Stimulated activated CD8-positive, alpha-beta memory T cell treated with anti-CD3 and anti-CD28 coated beads, Interleukin-7, amount 100 ng/mL, for 48 hours (primary cell): Measurements from ENCODE around the gene WASF2.

ENCODE experiments used
- DNase-seq, 2 donors: peaks; one replicate each; pipeline ENCODE4 v3.0.0-alpha.2; 2020; ENCODE audit warnings: low read depth in 1 of 2; ENCODE audit errors: extremely low read depth in 1 of 2

The WASF2 gene

DNA sequence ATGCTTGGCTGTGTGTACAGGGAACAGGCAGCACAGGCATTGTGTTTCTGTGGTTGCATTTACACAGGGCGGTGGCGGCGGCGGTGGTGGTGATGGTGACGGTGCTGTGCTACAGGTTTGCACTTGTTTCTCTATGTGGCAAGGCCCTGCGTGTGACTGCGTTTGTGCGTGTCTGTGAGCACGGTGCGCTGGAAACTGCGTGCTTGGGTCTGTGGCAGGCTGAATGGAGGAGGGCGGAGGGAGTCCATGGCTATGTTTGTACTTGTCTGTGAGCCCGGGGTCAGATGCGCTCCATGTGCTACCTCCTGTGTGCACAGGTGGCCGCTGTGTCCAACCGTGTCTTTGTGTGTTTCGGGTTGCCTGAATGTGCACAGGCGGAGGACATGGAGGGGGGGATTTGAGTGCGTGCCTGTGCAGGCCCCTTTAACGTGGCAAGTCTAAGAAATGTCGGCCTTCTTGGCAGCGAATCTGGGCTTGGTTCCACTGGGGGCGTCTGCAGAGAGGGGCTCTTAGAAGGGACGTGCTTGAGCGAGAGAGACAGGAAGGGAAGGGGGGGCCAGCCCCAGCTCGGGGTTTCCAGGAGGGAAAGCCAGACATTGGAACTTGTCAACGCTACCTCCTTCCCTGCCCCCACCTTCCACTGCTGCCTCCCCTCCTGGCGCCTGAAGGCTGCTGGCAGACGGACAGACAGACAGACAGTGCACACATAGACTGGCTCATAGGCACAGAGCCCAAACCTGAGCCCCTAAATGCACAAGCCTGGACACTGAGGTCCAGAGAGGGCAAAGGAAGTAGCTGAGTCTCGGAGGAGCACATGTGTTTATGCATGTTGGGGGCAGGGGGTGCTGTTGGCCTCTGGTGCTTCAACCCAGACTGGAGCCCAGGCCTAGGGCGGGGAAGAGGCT lies 32.7 kb upstream of the WASF2 start:
- peak; percentile 52 to 62 for DNase-seq

DNA sequence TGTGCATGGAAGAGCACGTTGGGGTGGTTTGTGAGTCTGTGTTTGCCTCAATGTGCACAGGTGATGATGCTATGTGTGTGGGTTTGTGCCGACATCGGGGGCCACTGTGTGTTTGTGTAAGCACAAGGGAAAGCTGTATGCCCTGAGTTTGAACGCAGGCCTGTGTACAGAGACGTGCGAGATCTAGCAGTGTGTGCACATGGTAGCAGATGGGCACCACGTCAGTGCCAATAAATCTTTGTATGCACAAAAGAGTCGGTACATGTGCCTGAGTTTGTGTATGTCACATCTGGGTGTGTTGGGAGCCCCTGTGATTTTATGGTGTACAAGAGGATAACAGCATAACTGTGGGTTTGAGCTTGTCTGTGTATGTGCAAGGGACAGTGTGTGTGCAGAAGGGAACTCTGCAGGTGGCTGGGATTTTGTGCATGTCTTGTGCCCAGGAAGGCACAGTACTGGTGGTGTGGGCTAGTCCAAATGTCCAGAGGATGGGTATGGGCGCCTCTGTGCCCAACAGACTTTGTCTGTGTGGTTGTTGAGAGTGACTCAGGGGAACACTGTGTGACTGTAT lies 32.0 kb upstream of the WASF2 start:
- no peak for DNase-seq

DNA sequence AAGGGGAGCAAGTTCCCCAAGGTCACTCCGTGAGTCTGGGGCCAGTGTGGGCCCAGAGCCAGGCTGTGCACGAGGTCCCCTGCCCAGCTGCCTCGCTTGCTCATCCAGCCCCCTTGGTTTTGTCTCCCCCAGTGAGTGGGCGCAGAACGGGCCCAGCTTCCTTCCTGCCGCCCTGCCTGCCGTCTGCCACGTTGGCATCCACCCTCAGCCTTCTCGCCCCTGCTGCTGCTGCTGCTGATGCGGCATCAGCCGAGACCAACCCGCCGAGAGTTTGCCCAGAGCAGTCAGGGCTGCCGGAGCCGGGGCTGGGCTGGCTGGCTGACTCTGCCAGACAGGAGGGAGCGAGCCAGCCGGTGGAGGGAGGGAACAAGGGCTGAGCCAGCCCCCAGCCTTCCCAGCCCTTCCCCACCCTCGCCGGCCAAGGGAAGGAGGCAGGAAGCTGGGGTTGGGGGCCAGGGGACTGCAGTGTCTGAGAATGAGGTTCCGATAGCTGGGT lies 31.4 kb upstream of the WASF2 start:
- peak in 1 of 2 donors; percentile 47 for DNase-seq

DNA sequence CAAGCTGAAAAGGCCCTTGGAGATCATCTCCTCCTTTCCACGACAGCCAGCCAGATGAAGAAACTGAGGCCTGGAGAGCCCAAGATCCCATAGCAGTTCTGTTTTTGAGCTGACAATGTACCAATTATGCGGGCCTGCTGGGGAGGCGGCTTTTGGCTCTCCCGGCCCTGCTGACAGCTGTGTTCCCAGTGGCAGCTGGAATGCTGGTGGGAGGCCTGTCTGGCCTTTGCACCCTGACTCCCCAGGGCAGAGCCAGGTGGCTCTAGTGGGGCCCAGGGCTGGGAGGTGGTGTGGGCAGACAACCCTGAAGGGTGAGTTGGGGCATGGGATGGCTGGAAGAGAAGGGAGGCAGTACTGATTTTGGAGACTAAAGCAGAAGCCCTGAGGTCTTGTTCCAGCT lies 30.7 kb upstream of the WASF2 start:
- no peak for DNase-seq

DNA sequence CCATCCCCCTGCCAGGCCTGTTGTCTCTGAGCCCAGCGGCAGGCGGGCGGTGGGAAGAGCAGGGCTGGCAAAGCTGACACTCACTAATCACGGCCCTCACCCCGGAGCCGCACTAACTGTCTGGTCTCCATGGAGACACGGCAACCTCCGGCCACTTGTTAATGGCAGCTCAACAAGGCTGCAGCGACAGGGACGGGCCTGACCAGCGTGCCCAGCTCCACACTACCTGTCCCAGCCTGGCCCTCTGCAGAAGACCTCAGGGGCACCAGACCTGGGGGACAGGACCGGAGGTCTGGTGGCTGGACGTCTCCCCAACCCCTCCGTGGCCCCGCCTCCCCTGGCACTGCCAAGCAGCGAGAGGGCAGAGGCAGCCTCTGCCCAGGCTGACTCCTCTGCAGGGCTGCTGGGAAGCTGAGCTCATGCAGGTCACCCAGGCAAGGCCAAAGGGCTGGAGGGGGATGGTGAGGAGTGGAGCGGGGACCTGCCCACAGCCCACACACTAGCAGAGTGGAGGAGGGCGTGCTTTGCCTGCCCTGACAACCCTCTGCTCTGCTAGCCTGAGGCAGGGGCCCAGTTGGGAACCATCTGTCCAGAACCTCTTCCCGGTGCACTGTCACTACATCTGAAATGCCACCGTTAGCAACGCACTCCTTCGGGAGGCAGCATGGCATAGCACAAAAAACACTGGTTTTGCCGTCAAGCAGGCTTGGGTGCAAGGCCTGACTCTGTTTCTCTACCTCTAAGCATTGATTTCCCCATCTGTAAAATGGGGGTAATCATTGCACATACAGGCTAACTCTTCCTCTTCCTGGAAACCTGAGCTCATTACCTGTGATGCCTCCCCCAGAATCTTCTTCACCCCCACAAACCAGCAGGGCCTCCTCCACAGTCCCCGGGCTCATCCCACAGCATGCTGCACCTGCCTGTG lies 29.6 kb upstream of the WASF2 start:
- DNase-seq = no peak

DNA sequence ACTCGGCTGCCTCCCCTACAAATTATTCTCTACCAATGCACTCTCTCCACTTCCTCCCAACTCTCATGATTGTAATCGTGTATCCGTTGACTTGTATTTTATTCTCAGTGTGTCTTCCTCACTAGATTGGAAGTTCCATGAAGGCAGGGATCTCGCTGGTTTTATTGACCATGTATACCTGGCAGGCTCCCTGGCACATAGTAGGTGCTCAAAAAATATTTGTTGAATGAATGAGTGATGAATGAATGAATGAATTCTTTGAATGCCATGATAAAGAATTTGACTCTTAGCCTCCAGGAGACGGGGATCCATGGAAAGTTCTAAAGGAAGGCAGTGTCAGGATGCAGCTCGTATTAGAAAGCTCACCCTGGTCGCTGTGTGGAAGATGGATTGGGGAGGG lies 28.8 kb upstream of the WASF2 start:
- no peak for DNase-seq

DNA sequence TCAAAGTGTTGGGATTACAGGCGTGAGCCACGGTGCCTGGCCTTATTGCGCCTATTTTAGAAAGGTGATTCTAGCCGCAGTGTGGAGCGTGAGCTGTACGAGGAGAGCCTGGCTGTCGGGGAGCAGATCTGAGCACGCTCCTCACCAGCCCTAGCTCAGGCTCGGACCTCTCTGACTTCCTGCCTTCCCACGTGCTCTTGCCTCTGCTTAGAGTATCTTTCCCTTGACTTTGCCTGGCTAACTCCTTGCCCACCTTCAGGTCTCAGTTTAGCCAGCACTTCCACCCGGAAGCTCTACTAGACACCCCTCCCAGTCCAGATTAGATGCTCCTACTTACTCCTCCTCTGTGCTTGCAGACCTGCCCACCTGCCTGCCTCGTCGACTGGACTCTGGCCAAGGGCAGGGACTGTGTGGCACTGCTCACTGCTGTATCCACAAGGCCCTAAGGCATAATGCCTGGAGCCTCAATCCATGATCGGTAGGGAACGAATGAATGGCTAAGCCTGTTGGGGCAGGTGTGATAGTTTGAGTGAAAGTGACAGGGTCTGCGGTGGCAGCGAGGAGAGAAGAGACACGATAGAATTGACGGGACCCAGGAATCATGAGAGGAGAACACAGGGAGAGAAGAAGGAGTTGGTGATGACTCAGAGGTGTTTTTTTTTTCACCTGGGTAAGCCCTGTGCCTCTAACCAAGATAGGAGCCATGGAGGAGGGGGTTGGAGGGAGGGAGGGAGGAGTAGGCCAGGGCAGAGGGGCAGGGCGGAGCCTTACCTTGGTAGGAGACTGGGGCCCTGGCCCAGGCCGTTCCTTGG lies 28.1 kb upstream of the WASF2 start:
- no peak for DNase-seq

DNA sequence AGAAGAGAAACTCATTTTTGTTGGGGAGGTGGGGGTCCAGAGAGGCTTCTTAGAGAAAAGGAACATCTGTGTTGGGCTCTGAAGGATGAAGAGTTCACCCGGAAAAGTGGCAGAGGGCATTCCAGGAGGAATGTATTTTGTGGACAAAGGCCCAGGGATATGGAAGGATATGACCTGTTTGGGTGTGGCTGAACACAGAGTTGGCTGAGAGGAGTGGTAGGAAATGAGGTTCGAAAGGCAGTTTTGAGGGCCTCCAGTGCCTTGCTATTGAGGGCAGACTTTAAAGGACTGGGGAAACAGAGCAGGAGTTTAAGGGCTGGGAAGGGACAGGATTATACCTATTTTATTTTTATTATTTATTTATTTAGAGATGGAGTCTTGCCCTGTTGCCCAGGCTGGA lies 27.3 kb upstream of the WASF2 start:
- DNase-seq = no peak

DNA sequence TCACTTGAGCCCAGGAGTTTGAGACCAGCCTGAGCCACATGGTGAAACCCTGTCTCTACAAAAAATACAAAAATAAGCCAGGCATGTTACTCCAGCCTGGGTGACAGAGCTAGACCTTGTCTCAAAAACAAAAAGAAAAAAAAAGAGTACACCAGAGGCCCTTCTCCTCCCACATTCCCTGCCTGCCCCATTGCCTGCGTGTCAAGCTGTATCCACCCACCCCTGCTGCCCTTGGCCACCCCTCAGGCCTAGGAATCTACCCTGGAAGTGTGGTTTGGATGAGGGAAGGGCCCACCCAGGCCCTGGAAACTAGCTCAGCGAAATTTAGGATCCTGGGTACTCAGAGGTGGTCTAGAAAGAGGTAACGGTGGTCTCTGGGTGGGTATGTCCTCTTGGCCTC lies 25.7 kb upstream of the WASF2 start:
- no peak for DNase-seq

DNA sequence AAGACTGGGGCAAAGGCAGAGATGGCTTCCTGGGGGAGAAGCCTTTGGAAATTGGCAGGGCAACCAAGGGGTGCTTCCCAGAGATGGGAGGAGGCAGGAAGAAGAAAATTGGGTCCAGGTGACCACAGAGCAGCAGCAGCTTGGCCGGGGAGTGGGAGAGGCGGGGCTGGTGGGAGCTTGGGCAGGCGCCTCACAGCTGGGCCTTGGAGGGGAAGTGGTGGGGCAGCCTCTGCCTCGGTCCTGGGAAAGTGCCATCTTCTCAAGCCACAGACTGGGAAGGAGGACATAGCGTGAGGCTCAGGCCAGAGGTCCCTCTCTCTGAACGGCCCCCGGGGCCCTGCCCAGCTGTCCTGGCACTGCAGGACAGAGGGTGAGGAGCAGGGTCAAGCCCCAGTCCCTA lies 24.0 kb upstream of the WASF2 start:
- DNase-seq = no peak

DNA sequence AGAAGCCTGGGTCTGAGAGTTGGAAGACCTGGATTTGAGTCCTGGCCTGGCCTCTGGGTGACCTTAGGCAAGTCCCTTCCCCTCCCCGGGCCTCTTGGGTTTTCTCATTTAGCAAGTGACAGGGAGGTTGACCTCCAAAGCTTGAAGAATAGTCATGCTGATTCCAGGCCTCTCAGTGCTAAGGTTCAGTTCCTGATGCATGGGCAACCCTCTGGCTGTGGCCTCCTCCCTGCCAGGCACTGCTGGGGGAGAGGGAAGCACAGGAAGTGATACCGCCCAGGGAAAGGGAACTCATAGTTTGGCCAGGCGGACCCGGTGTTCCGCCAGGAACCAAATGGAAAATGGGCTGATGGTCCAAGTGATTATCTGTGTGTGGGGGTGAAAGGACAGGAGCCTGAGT lies 23.6 kb upstream of the WASF2 start:
- DNase-seq = no peak

DNA sequence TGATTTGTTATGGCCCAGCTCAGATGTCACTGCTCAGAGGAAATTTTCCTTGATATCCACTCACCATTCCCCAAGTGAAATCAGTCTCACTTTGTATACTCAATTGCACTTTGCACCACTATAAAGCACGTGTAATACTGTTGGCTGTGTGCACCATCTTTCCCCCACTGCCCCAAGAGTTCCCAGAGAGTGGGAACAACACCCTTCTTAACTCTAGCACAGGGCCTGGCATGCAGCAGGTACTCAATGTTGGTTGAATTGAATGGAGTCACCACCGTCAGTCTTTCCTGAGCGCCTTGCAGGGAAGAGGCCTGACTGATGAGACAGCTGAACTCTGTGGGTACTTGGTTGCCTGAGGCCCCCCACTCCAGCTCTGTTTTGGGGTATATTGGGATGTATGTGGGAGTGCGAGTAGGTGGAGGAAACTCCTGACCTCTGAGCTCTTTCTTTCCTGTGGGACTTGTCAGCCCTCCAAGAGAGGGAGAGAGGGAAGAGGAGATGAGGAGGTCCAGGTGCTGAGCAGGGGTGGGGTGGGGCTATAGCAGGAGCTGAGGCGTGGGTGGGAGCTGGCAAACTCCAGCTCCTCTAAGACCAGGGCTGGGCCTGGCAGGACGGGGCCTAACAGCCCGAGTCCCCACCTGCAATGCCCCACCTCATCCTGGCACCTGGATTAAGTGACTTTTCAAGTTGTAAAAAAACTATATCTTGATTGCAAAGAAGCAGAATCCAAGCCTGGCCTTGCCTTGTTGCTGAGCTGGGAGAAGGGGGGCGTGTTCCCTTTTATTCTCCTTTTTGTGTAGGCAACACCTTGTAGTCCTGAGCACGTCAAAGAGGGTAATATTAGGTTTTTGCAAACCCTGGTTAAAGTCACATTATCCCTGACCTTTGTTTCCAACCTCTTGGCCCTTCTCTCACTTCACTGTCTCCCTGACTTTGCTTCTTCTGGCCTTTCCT lies 19.4 kb upstream of the WASF2 start:
- DNase-seq = no peak

DNA sequence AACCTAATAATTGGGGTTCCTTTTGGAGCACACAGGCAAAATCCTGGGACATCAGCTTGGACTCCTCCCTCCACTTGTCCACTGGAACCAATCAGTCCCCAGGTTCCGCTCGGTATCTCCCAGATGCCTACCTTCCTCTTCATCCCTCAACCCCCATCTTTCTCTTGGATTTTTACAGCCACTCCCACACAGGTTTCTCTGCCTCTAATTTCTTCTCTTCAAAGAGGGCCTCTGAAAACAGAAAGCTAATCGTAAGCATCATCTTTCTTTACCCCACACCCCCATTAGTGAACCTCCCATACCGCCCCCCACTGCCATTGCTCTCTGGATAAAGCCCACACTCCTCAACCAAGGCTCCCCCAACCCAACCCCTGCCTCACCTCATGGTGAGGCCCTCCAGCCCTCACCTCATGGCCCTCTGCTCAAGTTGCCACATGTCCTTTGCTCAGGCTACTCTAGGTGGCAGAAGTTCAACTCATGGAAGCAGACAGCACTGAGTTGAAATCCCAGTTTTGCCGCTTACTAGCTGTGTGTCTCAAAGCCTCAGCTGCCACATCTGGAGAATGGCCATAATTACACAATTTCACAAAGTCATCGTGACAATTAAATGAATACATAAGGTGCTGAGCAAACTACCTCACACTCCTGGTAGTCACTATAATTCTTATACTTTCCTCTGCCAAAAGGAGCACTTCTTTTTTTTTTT lies 18.1 kb upstream of the WASF2 start:
- no peak for DNase-seq

DNA sequence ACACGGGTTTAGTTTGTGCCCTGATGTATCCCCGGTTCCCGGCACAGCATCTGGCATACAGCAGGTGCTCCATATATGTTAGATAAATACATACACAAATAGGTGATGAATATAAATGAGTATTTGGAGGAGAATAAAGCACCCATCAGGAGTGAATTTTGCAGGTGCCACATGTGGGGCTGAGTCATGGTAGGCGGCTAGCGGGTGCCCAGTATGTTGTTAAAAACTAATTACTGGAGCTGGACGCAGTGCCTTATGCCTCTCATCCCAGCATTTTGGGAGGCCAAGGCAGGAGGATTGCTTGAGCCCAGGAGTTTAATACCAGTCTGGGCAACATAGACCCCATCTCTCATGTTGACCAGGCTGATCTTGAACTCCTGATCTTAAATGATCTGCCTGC lies 16.7 kb upstream of the WASF2 start:
- no peak for DNase-seq

DNA sequence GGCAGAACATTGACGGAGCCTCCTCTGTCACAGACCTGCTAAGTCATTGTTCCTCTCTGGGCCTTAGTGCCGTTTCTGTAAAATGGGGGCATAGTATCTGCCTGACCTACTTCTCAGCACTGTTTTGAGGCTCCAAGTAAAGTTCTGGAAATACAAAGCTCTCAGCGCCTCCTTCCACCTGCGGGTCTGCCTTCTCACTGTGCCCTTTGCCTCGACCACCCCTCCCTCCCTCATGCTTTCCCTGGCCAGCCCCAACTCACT lies 15.4 kb upstream of the WASF2 start:
- DNase-seq = no peak

DNA sequence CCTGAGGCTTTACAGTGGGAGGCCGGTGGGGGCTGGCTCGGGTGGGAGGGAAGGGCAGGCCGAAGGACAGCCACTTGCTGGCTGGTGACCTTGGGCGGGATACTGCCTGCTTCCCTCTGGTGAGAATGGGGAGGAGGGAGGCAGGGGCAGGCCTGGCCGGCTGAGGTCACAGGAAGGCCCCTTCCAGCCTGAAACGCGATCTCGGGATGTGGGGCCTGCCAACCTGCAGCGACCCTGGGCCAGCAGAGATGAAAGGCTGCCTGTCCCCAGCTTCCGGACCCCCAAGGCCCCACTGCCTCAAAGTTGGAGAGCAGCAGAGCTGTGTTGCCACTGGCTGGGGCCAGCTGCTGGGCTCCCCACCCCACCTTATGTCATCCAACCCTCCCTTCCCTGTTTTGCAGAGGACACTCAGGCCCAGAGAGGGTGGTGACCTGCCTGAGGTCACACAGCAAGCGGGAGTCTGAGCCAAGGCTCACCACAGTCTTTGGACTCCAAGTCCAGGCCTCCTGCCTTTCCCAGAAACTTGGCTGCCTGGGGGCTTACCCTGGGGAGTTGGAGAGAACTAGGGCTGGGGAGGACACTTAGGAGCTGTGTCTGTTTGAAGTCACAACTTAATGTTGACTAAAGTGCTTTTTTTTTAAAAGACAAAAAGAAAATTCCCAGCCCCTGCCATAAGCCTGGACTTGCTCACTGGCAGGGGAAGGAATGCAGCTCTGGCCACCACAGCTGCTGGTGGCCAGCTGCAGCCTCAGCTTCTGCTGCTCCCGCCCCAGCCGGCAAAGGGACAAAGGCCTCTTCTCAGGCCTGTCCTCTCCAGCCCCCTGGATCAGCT lies 14.8 kb upstream of the WASF2 start:
- no peak for DNase-seq

DNA sequence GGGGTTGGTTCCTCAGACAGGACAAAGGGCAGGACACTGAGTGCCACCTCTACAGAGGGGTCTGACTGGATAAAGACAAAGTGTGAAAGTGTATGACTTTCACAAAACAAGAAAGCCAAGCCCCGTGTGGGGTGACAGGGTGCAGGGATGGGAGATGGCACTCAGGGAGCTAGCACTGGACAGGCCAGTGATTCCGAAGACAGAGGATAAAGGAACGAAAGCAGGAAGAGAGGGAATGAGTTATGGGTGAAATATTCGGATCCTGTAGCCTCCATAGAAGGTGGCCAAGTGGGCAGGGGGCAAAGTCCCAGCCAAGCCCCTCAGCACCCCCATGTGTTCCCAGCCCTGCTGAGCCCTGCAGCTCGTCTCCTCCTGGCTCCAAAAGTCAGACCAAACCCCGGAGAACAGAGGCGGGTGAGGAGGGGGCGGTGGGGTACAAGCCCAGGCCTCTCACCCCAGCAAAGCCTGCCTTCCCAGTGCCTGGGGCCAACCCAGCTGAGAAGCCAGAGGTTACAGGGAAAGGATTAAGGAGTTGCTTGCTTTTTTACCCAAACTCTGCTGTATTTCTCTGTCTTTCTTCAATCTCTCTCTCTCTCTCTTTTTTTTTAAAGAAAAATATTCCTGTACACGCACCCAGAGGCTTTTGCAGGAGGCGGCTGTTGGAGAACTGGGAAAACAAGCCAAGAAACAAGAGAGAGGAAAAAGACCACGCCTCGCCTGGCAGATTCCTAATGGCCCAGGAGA lies 14.0 kb upstream of the WASF2 start:
- no peak for DNase-seq

DNA sequence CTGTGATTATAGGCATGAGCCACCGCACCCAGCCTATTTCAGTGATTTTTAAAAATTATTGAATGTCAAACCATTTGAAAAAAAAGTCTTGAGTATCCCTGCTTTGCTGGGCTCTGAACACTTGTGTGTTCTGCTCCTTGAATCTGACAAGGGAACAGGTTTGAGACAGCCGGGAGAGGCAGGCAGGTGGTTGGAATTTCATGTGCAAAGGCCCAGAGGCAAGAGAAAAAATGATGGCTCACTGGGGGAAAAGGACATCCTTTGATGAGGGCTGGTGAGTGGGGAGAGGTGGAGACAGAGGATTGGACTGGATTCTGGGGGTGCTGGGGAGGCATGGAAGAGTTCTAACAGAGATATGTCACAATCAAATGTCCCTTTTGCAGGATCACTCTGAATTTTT lies 13.1 kb upstream of the WASF2 start:
- DNase-seq = no peak
